Effector memory CD8-positive, alpha-beta T cell (primary cell): ENCODE results near the gene DENND1A.
A peak's percentile ranks its signal among the peaks of the same experiment; 100 is the strongest.

Experiments used
- ATAC-seq: fragments of 150-1000 bp; cut with Tn5 transposase; replicated peaks from 2 replicates; pipeline ENCODE4 v1.10.0; 2021; ENCODE audit warnings: mild to moderate bottlenecking, moderate library complexity
- DNase-seq, 3 experiments: peaks; one replicate each; pipeline ENCODE4 v3.0.0; 2021
- H3K27ac Mint-ChIP-seq, 2 donors: one replicate each; pipeline ENCODE4 v1.8.0; 2022; ENCODE audit warnings: mild to moderate bottlenecking in 2 of 2, mixed read lengths in 2 of 2, moderate library complexity in 2 of 2
- H3K27me3 Mint-ChIP-seq, 2 donors: one replicate each; pipeline ENCODE4 v1.8.0; 2022; ENCODE audit warnings: mixed read lengths in 2 of 2
- H3K36me3 Mint-ChIP-seq: one replicate; pipeline ENCODE4 v1.8.0; 2022; ENCODE audit warnings: mild to moderate bottlenecking, moderate library complexity, mixed read lengths; ENCODE audit not compliant: insufficient read depth
- H3K4me1 Mint-ChIP-seq, 2 donors: one replicate each; pipeline ENCODE4 v1.8.0; 2022; ENCODE audit warnings: low read depth in 2 of 2, mixed read lengths in 2 of 2
- H3K4me3 Mint-ChIP-seq, 2 donors: one replicate each; pipeline ENCODE4 v1.8.0; 2022; ENCODE audit warnings: mild to moderate bottlenecking in 2 of 2, mixed read lengths in 2 of 2, moderate library complexity in 2 of 2
- H3K9me3 Mint-ChIP-seq, 2 donors: one replicate each; pipeline ENCODE4 v1.8.0; 2022; ENCODE audit warnings: mixed read lengths in 2 of 2

Gene DENND1A

DNA sequence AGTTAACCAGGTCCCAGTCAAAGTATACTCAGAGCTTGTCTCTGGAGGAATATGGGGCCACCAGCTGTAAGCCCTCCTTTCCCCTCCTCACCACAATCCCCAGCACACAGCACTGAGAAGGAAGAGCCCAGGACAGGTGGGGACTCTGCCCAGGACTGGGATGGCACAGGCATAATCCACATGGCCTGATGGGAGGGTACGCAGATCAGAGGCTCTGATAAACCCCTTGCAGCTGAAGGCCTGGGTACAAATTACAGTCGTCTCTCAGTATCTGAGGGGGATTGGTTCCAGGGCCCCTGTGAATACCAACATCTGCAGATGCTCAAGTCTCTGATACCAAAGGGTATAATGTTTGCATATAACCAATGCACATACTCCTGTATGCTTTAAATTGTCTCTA is 328.1 kb downstream of the DENND1A start:
- no peaks in the 10 kb centered on the region for H3K4me1 Mint-ChIP-seq

GRCh38 chr9:123599781-123600180 is 330.1 kb downstream of the DENND1A start:
- Mint-ChIP-seq H3K4me3 (no peak overlapping the region), H3K27ac (no peak overlapping the region), H3K36me3 (no peaks in the 10 kb centered on the region), H3K9me3 (no peaks in the 10 kb centered on the region), H3K27me3 (no peaks in the 10 kb centered on the region), H3K4me1 (no peaks in the 10 kb centered on the region)
- ATAC-seq (no peak), DNase-seq (no peak)

More for the DNA sequence above, 328.1 kb downstream of the DENND1A start:
- H3K36me3 Mint-ChIP-seq, result no peaks in the 10 kb centered on the region
- no peaks in the 10 kb centered on the region for H3K9me3 Mint-ChIP-seq
- H3K27me3 Mint-ChIP-seq, result no peaks in the 10 kb centered on the region
- ATAC-seq (no peak), DNase-seq (no peak)
- H3K27ac Mint-ChIP-seq, result no peak overlapping the region
- no peak overlapping the region for H3K4me3 Mint-ChIP-seq

GRCh38 chr9:123597876-123598556 is 331.9 kb downstream of the DENND1A start:
- Mint-ChIP-seq H3K27me3 (no peaks in the 10 kb centered on the region), H3K9me3 (no peaks in the 10 kb centered on the region), H3K4me3 (no peak overlapping the region), H3K36me3 (no peaks in the 10 kb centered on the region), H3K27ac (no peak overlapping the region), H3K4me1 (peaks cover 0 to 5% of the 10 kb centered on the region in 2 donors)
- DNase-seq (no peak), ATAC-seq (no peak)

GRCh38 chr9:123597048-123597447 is 332.9 kb downstream of the DENND1A start:
- Mint-ChIP-seq H3K4me3 (no peak overlapping the region), H3K4me1 (peaks cover 0 to 5% of the 10 kb centered on the region in 2 donors), H3K27me3 (no peaks in the 10 kb centered on the region), H3K9me3 (no peaks in the 10 kb centered on the region), H3K36me3 (no peaks in the 10 kb centered on the region), H3K27ac (no peak overlapping the region)
- DNase-seq (no peak), ATAC-seq (no peak)

DNA sequence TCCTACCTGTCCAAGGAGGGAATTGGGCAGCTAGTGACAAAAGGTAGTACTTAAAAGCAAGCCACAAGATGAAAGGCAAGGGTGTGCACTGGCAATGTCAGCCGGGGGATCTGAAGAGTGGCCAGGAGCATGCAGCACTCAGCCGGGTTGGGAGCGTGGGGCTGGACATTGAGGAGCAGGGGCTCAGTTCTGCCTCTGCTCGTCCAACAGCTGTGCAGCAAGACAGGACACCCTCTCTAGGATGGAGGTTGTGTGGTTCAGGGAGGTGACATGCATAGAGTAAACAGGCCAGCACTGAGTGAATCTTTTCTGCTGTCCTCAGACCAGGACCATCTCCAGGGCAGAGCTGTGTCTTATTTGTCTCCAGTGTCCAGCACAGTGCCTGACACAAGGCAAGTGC is 338.6 kb downstream of the DENND1A start:
- peaks cover 7% of the 10 kb centered on the region for H3K36me3 Mint-ChIP-seq
- DNase-seq (no peak), ATAC-seq (no peak)
- H3K9me3 Mint-ChIP-seq, result peaks cover 3 to 8% of the 10 kb centered on the region in 2 donors
- peaks cover 0 to 5% of the 10 kb centered on the region in 2 donors for H3K4me1 Mint-ChIP-seq
- H3K4me3 Mint-ChIP-seq, result no peak overlapping the region
- H3K27ac Mint-ChIP-seq, result no peak overlapping the region
- no peaks in the 10 kb centered on the region for H3K27me3 Mint-ChIP-seq

- H3K27me3 Mint-ChIP-seq, result no peaks in the 10 kb centered on the region
- DNase-seq (no peak), ATAC-seq (no peak)
- no peak overlapping the region for H3K4me3 Mint-ChIP-seq
- H3K27ac Mint-ChIP-seq, result no peak overlapping the region
- peaks cover 7% of the 10 kb centered on the region for H3K36me3 Mint-ChIP-seq
- H3K9me3 Mint-ChIP-seq, result peaks cover 3 to 8% of the 10 kb centered on the region in 2 donors
- H3K4me1 Mint-ChIP-seq, result peaks cover 0 to 5% of the 10 kb centered on the region in 2 donors
These were observed 339.4 kb downstream of the DENND1A start for GRCh38 chr9:123590499-123590898.

- Mint-ChIP-seq H3K9me3 (peaks cover 3 to 8% of the 10 kb centered on the region in 2 donors), H3K27ac (peak overlapping the region in 1 of 2 donors; percentile 41), H3K4me1 (peaks cover 0 to 5% of the 10 kb centered on the region in 2 donors), H3K27me3 (no peaks in the 10 kb centered on the region), H3K4me3 (no peak overlapping the region), H3K36me3 (peaks cover 7% of the 10 kb centered on the region)
- ATAC-seq, result no peak
- DNase-seq, result no peak
These were observed 340.3 kb downstream of the DENND1A start for GRCh38 chr9:123589361-123590239.

DNA sequence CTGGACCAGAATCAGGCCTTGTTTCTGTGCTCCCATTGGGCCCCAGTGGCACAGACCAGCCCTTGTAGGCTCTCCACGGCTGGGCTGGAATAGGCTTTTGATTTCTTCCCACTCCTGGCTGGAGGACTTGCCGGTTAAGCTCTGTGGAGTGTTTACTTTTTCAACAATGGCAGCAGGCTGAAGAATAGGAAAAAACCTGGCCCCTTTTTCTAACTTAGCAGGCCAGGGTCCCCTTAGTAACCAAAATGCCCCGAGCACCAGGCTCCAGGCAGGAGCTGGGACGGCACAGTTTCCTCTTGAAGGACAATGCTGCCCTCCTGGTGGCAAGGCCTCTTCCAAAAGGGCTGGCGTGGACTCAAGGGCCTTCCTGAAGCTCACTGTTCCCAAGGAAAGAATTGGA is 343.7 kb downstream of the DENND1A start:
- H3K4me3 Mint-ChIP-seq, result no peak overlapping the region
- H3K4me1 Mint-ChIP-seq, result no peaks in the 10 kb centered on the region
- no peak for ATAC-seq
- H3K27me3 Mint-ChIP-seq, result no peaks in the 10 kb centered on the region
- DNase-seq, result no peak
- H3K27ac Mint-ChIP-seq, result no peak overlapping the region
- peaks cover 3 to 8% of the 10 kb centered on the region in 2 donors for H3K9me3 Mint-ChIP-seq
- H3K36me3 Mint-ChIP-seq, result peaks cover 11% of the 10 kb centered on the region

- Mint-ChIP-seq H3K36me3 (peaks cover 9% of the 10 kb centered on the region), H3K4me3 (no peak overlapping the region), H3K9me3 (peaks cover 3 to 8% of the 10 kb centered on the region in 2 donors), H3K27me3 (no peaks in the 10 kb centered on the region), H3K4me1 (no peaks in the 10 kb centered on the region), H3K27ac (no peak overlapping the region)
- no peak for DNase-seq
- ATAC-seq, result no peak
These were observed 345.4 kb downstream of the DENND1A start for GRCh38 chr9:123584202-123585176.

- Mint-ChIP-seq H3K27me3 (no peaks in the 10 kb centered on the region), H3K9me3 (peaks cover 5 to 13% of the 10 kb centered on the region in 2 donors), H3K4me1 (no peaks in the 10 kb centered on the region), H3K4me3 (no peak overlapping the region), H3K27ac (no peak overlapping the region), H3K36me3 (peaks cover 9% of the 10 kb centered on the region)
- ATAC-seq, result no peak
- no peak for DNase-seq
These were observed 346.3 kb downstream of the DENND1A start for GRCh38 chr9:123583646-123584045.

DNA sequence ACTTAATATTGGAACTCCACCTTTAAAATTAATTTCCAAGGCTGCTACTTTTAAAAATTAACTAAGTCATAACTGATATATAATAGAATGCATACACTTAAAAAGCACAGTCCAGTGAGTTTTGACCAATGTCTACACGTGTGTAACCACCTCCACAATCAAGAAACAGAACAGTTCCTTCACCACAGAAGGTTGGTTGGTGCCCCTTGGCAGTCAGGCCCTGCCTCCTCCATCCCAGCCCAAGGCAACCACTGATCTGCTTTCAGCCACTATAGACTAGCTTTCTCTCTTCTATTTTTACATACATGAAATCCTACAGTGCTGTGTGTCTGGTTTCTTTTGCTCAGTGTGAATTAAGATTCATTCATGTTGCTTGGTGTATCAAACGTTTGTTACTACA is 358.7 kb downstream of the DENND1A start:
- Mint-ChIP-seq H3K27ac (no peak overlapping the region), H3K27me3 (no peaks in the 10 kb centered on the region), H3K4me3 (no peak overlapping the region), H3K4me1 (peaks cover 3 to 4% of the 10 kb centered on the region in 2 donors), H3K36me3 (no peaks in the 10 kb centered on the region), H3K9me3 (no peaks in the 10 kb centered on the region)
- DNase-seq (no peak), ATAC-seq (no peak)

DNA sequence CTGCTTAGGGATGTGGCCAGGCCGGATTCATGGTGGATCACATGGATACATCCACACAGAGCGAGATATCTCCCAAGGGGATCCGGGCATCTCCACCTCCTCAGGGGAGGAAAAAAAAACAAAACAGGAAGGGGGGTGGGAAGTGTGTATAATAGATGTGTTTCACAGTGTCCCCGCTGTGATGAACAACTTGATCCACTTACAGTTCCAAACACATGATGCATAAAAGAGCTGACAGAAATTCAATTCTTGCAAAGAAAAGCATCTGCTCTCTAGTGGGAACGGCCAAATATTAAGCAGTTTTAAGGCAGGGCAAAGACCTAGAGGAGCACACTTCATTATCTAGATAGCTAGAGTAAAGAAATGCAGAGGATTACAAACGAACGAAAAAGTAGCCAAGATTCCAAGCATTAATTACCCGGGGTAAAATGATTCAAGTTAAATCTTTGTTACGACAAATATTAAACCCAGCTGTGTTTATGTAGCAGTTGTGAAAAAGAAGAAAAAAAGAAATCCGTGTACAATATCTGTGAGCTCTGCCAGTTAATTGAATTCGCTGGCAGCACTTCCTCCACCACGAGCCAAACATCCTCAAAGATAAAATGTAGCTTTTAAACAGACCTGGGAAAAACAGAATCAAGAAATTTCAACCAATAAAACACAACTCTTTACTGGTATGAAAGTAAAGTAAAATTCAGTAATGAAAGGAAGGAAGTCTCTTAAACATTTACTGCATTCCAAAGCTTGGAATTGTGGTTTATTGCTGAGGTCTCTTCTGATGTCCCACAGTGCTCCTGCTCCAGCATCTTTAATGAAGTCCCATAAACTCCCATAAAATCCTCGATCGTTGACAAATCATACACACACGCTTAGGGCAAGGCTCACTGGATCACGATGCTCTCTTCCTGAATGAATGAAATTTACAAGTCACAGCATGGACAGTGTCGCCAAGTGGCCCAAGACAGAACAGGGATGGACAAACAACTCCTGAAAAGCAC is 360.9 kb downstream of the DENND1A start:
- no peak for DNase-seq
- Mint-ChIP-seq H3K9me3 (no peaks in the 10 kb centered on the region), H3K4me1 (peaks cover 4 to 8% of the 10 kb centered on the region in 2 donors), H3K27ac (no peak overlapping the region), H3K36me3 (no peaks in the 10 kb centered on the region), H3K4me3 (no peak overlapping the region), H3K27me3 (no peaks in the 10 kb centered on the region)
- no peak for ATAC-seq
